ENCODE measurements around the gene SLC22A5. TPM values are rescaled to one million over a fixed set of nuclear protein-coding genes. Genes with fewer than 3 reads are reported as not detected.

Gene SLC22A5
- polyA plus RNA-seq (2011; rRNA removed) (35.3 and 44.8 TPM in 2 replicates), polyA plus RNA-seq (2017; fragmentation: RNase III; extraction: RNeasy Plus Mini Kit Qiagen cat#74134 plus additional on column Dnase treatment) (27.4 to 33.2 TPM (median 28.4 TPM) in 3 replicates), polyA minus RNA-seq (2011; rRNA and poly(A)+ RNA removed) (69.1 and 93.8 TPM in 2 replicates)
- polyA plus RNA-seq (2012; cell fraction: cytosol; rRNA removed), result 28.3 and 41.2 TPM in 2 replicates
- polyA plus RNA-seq (2012; cell fraction: nucleus; rRNA removed), result 102 and 117 TPM in 2 replicates

DNA sequence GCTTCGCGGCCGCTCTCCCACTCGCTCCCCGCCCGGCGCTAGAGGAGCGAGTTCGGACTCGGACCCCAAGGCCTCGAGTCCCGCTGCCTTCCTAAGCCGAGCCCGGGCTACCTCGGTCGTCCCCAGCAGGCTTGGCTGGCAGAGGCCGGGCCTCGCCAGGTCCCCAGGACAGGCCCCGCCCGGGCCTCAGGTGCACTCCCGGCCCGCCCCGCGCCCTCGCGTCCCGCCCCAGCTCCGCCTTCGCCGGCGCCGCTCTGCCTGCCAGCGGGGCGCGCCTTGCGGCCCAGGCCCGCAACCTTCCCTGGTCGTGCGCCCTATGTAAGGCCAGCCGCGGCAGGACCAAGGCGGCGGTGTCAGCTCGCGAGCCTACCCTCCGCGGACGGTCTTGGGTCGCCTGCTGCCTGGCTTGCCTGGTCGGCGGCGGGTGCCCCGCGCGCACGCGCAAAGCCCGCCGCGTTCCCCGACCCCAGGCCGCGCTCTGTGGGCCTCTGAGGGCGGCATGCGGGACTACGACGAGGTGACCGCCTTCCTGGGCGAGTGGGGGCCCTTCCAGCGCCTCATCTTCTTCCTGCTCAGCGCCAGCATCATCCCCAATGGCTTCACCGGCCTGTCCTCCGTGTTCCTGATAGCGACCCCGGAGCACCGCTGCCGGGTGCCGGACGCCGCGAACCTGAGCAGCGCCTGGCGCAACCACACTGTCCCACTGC is at the start of gene SLC22A5:
Gene SLC22A5, plus strand, starts transcription at position 237 of the 707 bp plus-strand sequence. Its CDS starts 263 bp downstream, at position 500.
- no peak for FAIRE-seq
- H3K4me1 ChIP-seq, result peaks cover 68% of the 10 kb centered on the region
- no peaks in the 10 kb centered on the region for H3K9me3 ChIP-seq
- no peak for TF ChIP-seq RFX5 (IDR thresholded peaks at IDR 0.05)
- TF ChIP-seq, protein P1, sequence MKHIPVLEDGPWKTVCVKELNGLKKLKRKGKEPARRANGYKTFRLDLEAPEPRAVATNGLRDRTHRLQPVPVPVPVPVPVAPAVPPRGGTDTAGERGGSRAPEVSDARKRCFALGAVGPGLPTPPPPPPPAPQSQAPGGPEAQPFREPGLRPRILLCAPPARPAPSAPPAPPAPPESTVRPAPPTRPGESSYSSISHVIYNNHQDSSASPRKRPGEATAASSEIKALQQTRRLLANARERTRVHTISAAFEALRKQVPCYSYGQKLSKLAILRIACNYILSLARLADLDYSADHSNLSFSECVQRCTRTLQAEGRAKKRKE (CRISPR knock-in tag; IDR thresholded peaks at IDR 0.05; ENCODE audit: low read depth), result no peak
- no peak for TF ChIP-seq RARB (CRISPR knock-in tag; IDR thresholded peaks at IDR 0.05)
- no peak for TF ChIP-seq CEBPB (IDR thresholded peaks at IDR 0.05)
- TF ChIP-seq RNF2 (IDR thresholded peaks at IDR 0.05; ENCODE audit: borderline replicate concordance, low read depth), result peak; percentile 80; the same call in 1 of the 2 replicates
- no peak for TF ChIP-seq TP53 (CRISPR knock-in tag; IDR thresholded peaks at IDR 0.05)
- no peak for TF ChIP-seq HOXA7 (CRISPR knock-in tag; IDR thresholded peaks at IDR 0.05)
- no peak for TF ChIP-seq ZSCAN20 (CRISPR knock-in tag; IDR thresholded peaks at IDR 0.05)
- TF ChIP-seq, protein P2, sequence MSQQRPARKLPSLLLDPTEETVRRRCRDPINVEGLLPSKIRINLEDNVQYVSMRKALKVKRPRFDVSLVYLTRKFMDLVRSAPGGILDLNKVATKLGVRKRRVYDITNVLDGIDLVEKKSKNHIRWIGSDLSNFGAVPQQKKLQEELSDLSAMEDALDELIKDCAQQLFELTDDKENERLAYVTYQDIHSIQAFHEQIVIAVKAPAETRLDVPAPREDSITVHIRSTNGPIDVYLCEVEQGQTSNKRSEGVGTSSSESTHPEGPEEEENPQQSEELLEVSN (IDR thresholded peaks at IDR 0.05; ENCODE audit: borderline replicate concordance, low read depth), result peak; percentile 84
- TF ChIP-seq GATA3 (IDR thresholded peaks at IDR 0.05; ENCODE audit: borderline replicate concordance), result peak; percentile 25; the same call in 1 of the 2 replicates
- TF ChIP-seq FOXS1 (CRISPR knock-in tag; IDR thresholded peaks at IDR 0.05), result no peak
- TF ChIP-seq POLR2AphosphoS2 (conservative IDR thresholded peaks at IDR 0.05; ENCODE audit: low read length), result no peak
- TF ChIP-seq CHD2 (IDR thresholded peaks at IDR 0.05; ENCODE audit: low read length, partially characterized antibody), result no peak
- no peak for TF ChIP-seq EHMT2 (IDR thresholded peaks at IDR 0.05; ENCODE audit: low read depth)
- TF ChIP-seq, protein P3, sequence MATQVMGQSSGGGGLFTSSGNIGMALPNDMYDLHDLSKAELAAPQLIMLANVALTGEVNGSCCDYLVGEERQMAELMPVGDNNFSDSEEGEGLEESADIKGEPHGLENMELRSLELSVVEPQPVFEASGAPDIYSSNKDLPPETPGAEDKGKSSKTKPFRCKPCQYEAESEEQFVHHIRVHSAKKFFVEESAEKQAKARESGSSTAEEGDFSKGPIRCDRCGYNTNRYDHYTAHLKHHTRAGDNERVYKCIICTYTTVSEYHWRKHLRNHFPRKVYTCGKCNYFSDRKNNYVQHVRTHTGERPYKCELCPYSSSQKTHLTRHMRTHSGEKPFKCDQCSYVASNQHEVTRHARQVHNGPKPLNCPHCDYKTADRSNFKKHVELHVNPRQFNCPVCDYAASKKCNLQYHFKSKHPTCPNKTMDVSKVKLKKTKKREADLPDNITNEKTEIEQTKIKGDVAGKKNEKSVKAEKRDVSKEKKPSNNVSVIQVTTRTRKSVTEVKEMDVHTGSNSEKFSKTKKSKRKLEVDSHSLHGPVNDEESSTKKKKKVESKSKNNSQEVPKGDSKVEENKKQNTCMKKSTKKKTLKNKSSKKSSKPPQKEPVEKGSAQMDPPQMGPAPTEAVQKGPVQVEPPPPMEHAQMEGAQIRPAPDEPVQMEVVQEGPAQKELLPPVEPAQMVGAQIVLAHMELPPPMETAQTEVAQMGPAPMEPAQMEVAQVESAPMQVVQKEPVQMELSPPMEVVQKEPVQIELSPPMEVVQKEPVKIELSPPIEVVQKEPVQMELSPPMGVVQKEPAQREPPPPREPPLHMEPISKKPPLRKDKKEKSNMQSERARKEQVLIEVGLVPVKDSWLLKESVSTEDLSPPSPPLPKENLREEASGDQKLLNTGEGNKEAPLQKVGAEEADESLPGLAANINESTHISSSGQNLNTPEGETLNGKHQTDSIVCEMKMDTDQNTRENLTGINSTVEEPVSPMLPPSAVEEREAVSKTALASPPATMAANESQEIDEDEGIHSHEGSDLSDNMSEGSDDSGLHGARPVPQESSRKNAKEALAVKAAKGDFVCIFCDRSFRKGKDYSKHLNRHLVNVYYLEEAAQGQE (IDR thresholded peaks at IDR 0.05), result no peak
- TF ChIP-seq FOSB (CRISPR knock-in tag; IDR thresholded peaks at IDR 0.05), result no peak
- TF ChIP-seq JUN (IDR thresholded peaks at IDR 0.05), result peak in 1 of 2 experiments; percentile 19; a peak in 3 of 5 replicates
- TF ChIP-seq RCOR1 (IDR thresholded peaks at IDR 0.05; ENCODE audit: low read depth, low read length), result no peak
- TF ChIP-seq, protein P4, sequence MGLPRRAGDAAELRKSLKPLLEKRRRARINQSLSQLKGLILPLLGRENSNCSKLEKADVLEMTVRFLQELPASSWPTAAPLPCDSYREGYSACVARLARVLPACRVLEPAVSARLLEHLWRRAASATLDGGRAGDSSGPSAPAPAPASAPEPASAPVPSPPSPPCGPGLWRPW (IDR thresholded peaks at IDR 0.05), result no peak
- no peak for TF ChIP-seq SREBF2 (IDR thresholded peaks at IDR 0.05)
- TF ChIP-seq PHF8 (IDR thresholded peaks at IDR 0.05; ENCODE audit: borderline replicate concordance, low read depth), result peak; percentile 79; the same call in 1 of the 2 replicates
- peak; percentile 65 for TF ChIP-seq POLR2A (IDR thresholded peaks at IDR 0.05; ENCODE audit: low read length)
- TF ChIP-seq ZNF302 (CRISPR knock-in tag; IDR thresholded peaks at IDR 0.05), result no peak
- TF ChIP-seq, protein P5, sequence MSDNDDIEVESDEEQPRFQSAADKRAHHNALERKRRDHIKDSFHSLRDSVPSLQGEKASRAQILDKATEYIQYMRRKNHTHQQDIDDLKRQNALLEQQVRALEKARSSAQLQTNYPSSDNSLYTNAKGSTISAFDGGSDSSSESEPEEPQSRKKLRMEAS (IDR thresholded peaks at IDR 0.05), result peak; percentile 82
- ChIA-PET POLR2A (interaction anchor here (1.0 to 6.7 kb wide), 6 partner anchors 12 to 127 kb away, joined by 5 to 81 read pairs (median 10); partner anchors contain the start of genes IRF1 and SLC22A4), CTCF (interaction anchor here (0.9 to 7.9 kb wide), 12 partner anchors 9 to 189 kb away, joined by 3 to 98 read pairs (median 4); partner anchors contain the start of gene SLC22A4)
- peak; percentile 62 to 84 for DNase-seq (ENCODE audit: low read depth in 1 of 2, low spot score in 1 of 2)
- 2% methylated on average over 20 of the region's 83 CpGs for WGBS (ENCODE audit: missing lambda C conversion rate)
- peak within 1 kb of the TSS; percentile 87 for H3K4me3 ChIP-seq
- ATAC-seq, result peak; percentile 82 to 85
- H3K27ac ChIP-seq, result peak within 1 kb of the TSS; percentile 92 to 93
- H3K4me2 ChIP-seq, result peak within 1 kb of the TSS; percentile 81
